K562 treated with DMSO at 1 percent for 48 hours (cell line): ENCODE data around the gene PHACTR1. TPM values are rescaled to one million over a fixed set of nuclear protein-coding genes. Genes with fewer than 3 reads are reported as not detected.

Experiments
- total RNA-seq: library from RNA; unstranded; fragments of 300-600 nt; gene quantifications from 2 replicates; pipeline ENCODE4 v1.2.3, GENCODE V29; 2022; ENCODE audit warnings: low replicate concordance; ENCODE audit errors: extremely low read depth

Gene PHACTR1
- not detected in 2 replicates for total RNA-seq

DNA sequence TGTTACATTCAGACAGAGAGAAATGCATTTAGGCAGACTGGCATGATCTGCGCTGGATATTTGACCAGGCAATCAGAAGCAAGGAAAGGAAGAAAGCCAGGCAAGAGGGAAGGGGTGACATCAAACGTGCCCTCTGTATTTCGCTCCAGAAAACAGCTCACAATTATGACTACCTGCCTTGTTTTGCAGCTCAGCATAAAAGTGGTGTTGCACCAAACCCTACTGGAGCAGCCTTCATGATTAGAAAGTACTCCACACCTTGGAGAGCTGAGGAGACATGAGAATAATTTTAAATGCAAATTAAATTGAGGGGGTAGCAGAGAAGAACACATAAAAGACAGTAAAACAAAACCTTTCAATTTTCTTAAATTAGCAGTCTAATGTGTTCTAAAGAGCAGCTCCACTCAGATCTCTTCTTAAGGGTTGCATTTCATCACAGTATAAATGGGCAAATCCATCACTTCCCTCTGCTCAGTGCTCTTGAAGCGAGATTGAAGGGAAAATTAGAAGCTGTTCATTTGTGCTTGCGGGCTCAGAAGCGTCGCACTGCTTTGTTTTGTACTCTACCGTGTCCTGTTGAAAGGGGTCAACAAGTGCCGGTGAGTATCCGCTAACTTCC, at the start of gene PHACTR1:
PHACTR1 (plus strand) TSS at position 470 of the 619 bp plus-strand sequence.

GRCh38 chr6:13328076-13328874, 611.7 kb downstream of the PHACTR1 start, which contains the start of gene TBC1D7:
Gene TBC1D7, minus strand, starts transcription at chr6:13328537. Its CDS starts 1,639 bp downstream, at chr6:13326898.

